NCI-H1436 (cell line): ENCODE measurements around the gene BIRC7.
"Not testable (repeated sequence)": the region's sequence is repeated elsewhere in the genome, so short reads cannot be mapped to it uniquely, and the experiment has no call there.

Source experiments
- DNase-seq: peaks from one replicate; lab custom pipeline; 2025; lab: John Stamatoyannopoulos, UW

The BIRC7 gene

GRCh38 chr20:63208346-63208909, 27.3 kb upstream of the BIRC7 start:
- no peak for DNase-seq

GRCh38 chr20:63210011-63210605, 25.6 kb upstream of the BIRC7 start:
- no peak for DNase-seq

GRCh38 chr20:63212393-63212730, 23.3 kb upstream of the BIRC7 start:
- DNase-seq: no peak

- DNase-seq: no peak
These were observed 22.9 kb upstream of the BIRC7 start for GRCh38 chr20:63212792-63213191.

- DNase-seq: no peak
These were observed 21.2 kb upstream of the BIRC7 start for GRCh38 chr20:63214514-63214913.

GRCh38 chr20:63215101-63216040, 20.3 kb upstream of the BIRC7 start:
- no peak for DNase-seq

GRCh38 chr20:63216041-63216848, 19.5 kb upstream of the BIRC7 start, which contains the start of gene YTHDF1:
Gene YTHDF1, minus strand, starts transcription at chr20:63216131. Its CDS starts 239 bp downstream, at chr20:63215892.
- DNase-seq: peak; percentile 93

GRCh38 chr20:63216849-63217471, 18.7 kb upstream of the BIRC7 start:
- DNase-seq: no peak

- DNase-seq: no peak
These were observed 18.0 kb upstream of the BIRC7 start for GRCh38 chr20:63217706-63218105.

GRCh38 chr20:63218701-63219446, 16.8 kb upstream of the BIRC7 start:
- DNase-seq: no peak

GRCh38 chr20:63219447-63219821, 16.3 kb upstream of the BIRC7 start:
- DNase-seq: no peak

- no peak for DNase-seq
These were observed 15.7 kb upstream of the BIRC7 start for GRCh38 chr20:63219866-63220521.

- DNase-seq: no peak
These were observed 14.9 kb upstream of the BIRC7 start for GRCh38 chr20:63220696-63221399.

GRCh38 chr20:63221400-63222053, 14.2 kb upstream of the BIRC7 start:
- not testable (repeated sequence) for DNase-seq

- DNase-seq: no peak
These were observed 13.2 kb upstream of the BIRC7 start for GRCh38 chr20:63222541-63222940.

- peak; percentile 22 for DNase-seq
These were observed 12.4 kb upstream of the BIRC7 start for GRCh38 chr20:63223121-63223825.

GRCh38 chr20:63223826-63224207, 11.9 kb upstream of the BIRC7 start:
- DNase-seq: no peak

- DNase-seq: no peak
These were observed 11.2 kb upstream of the BIRC7 start for GRCh38 chr20:63224412-63225081.
